Measurements from ENCODE around the gene LAT. TPM values are rescaled to one million over a fixed set of nuclear protein-coding genes. Genes with fewer than 3 reads are reported as not detected.

The LAT gene
- total RNA-seq, 1 experiment from 2014 or later: 3.3 TPM

DNA sequence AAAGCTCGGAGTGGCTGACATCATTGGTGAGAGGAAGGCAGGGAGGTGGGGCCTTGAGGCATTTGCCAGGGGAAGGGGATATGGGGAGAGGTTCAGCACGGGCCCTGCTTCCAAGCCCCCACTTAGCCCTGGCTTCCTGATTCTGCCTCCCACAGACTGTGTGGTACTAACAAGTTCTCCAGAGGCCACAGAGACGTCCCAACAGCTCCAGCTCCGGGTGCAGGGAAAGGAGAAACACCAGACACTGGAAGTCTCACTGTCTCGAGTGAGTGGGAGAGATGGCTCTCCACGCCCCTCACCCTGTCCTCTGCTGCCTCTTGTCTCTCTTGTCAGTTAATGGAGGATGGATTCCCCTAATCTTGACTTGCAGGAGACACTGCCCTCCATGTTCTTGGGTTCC is 26.0 kb upstream of the LAT start:
- intact Hi-C loops (cut with micrococcal nuclease): no loop called here
- H3K79me2 ChIP-seq (ENCODE audit: insufficient read depth, low read length): peaks cover 8% of the 10 kb centered on the region
- H3K27me3 ChIP-seq (ENCODE audit: insufficient read depth, low read length): no peaks in the 10 kb centered on the region
- H4K20me1 ChIP-seq (ENCODE audit: insufficient read depth): no peaks in the 10 kb centered on the region
- no peak overlapping the region for H2AFZ ChIP-seq (ENCODE audit: low read depth, low read length, poor library complexity, severe bottlenecking)
- ChIA-PET POLR2A (no interaction called here), RAD21 (ENCODE audit: low non-redundant PET in 1 of 2, low total read pairs in 2 of 2, uncharacterized antibody in 2 of 2, unreplicated experiment in 2 of 2) (no interaction called here), CTCF (no interaction called here)
- no peak overlapping the region for H3K9ac ChIP-seq (ENCODE audit: low read length)
- no peaks in the 10 kb centered on the region for H3K9me2 ChIP-seq (ENCODE audit: insufficient read depth)
- no peaks in the 10 kb centered on the region for H3K4me1 ChIP-seq (ENCODE audit: control insufficient read depth in 1 of 2, insufficient read depth in 2 of 2, low read length in 2 of 2)
- TF ChIP-seq, protein P1, sequence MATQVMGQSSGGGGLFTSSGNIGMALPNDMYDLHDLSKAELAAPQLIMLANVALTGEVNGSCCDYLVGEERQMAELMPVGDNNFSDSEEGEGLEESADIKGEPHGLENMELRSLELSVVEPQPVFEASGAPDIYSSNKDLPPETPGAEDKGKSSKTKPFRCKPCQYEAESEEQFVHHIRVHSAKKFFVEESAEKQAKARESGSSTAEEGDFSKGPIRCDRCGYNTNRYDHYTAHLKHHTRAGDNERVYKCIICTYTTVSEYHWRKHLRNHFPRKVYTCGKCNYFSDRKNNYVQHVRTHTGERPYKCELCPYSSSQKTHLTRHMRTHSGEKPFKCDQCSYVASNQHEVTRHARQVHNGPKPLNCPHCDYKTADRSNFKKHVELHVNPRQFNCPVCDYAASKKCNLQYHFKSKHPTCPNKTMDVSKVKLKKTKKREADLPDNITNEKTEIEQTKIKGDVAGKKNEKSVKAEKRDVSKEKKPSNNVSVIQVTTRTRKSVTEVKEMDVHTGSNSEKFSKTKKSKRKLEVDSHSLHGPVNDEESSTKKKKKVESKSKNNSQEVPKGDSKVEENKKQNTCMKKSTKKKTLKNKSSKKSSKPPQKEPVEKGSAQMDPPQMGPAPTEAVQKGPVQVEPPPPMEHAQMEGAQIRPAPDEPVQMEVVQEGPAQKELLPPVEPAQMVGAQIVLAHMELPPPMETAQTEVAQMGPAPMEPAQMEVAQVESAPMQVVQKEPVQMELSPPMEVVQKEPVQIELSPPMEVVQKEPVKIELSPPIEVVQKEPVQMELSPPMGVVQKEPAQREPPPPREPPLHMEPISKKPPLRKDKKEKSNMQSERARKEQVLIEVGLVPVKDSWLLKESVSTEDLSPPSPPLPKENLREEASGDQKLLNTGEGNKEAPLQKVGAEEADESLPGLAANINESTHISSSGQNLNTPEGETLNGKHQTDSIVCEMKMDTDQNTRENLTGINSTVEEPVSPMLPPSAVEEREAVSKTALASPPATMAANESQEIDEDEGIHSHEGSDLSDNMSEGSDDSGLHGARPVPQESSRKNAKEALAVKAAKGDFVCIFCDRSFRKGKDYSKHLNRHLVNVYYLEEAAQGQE (IDR thresholded peaks at IDR 0.05; ENCODE audit: low read depth): no peak
- no peak for TF ChIP-seq SP1 (IDR thresholded peaks at IDR 0.05; ENCODE audit: low read depth)
- no peak overlapping the region for H3K27ac ChIP-seq (ENCODE audit: low read depth, low read length)
- H3K36me3 ChIP-seq (ENCODE audit: control insufficient read depth in 1 of 2, insufficient read depth in 2 of 2, low read length in 2 of 2): peaks cover 44 to 53% of the 10 kb centered on the region in 2 experiments; a peak in 3 of 4 replicates
- ATAC-seq (no peak), DNase-seq (ENCODE audit: low read depth, low spot score) (no peak)
- H3K4me3 ChIP-seq (replicated peaks in 1 of 2; ENCODE audit: low read depth in 1 of 2, low read length in 2 of 2): no peak overlapping the region
- no TSS peak for BruUV-seq (replicated peaks)
- H3K4me2 ChIP-seq (ENCODE audit: low read length): no peak overlapping the region
- H3K9me3 ChIP-seq (ENCODE audit: control insufficient read depth in 1 of 2, insufficient read depth in 1 of 2, low read depth in 1 of 2, low read length in 2 of 2): no peaks in the 10 kb centered on the region

DNA sequence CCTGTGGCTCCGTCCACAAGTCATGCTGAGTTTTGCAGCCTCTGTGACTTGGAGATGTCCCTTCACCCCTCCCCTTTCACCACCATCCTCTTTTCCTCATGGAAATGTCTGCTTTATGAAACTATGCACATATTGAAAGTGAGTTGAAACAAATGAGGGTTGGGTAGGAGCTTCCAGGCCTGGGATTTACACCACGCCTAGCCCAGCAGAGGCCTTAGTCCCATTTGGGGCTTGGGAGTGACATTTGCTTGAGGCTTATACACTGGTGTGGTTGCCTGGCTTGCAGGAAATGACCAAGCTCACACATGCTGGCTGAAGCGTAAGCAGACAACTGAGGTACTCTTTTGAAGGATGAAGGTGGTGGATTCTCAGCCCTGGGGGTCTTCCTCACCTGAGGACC is 20.8 kb upstream of the LAT start:
- Histone ChIP-seq H4K20me1 (ENCODE audit: insufficient read depth) (no peaks in the 10 kb centered on the region), H3K4me2 (ENCODE audit: low read length) (no peak overlapping the region), H3K9me2 (ENCODE audit: insufficient read depth) (no peaks in the 10 kb centered on the region), H3K9ac (ENCODE audit: low read length) (no peak overlapping the region), H2AFZ (ENCODE audit: low read depth, low read length, poor library complexity, severe bottlenecking) (no peak overlapping the region), H3K9me3 (ENCODE audit: control insufficient read depth in 1 of 2, insufficient read depth in 1 of 2, low read depth in 1 of 2, low read length in 2 of 2) (no peaks in the 10 kb centered on the region), H3K4me1 (ENCODE audit: control insufficient read depth in 1 of 2, insufficient read depth in 2 of 2, low read length in 2 of 2) (no peaks in the 10 kb centered on the region), H3K36me3 (ENCODE audit: control insufficient read depth in 1 of 2, insufficient read depth in 2 of 2, low read length in 2 of 2) (peaks cover 24 to 43% of the 10 kb centered on the region in 2 experiments; a peak in 3 of 4 replicates), H3K27me3 (ENCODE audit: insufficient read depth, low read length) (no peaks in the 10 kb centered on the region), H3K79me2 (ENCODE audit: insufficient read depth, low read length) (no peaks in the 10 kb centered on the region), H3K27ac (ENCODE audit: low read depth, low read length) (no peak overlapping the region), H3K4me3 (replicated peaks in 1 of 2; ENCODE audit: low read depth in 1 of 2, low read length in 2 of 2) (no peak overlapping the region)
- POLR2A ChIA-PET: no interaction called here
- TF ChIP-seq, protein P2, sequence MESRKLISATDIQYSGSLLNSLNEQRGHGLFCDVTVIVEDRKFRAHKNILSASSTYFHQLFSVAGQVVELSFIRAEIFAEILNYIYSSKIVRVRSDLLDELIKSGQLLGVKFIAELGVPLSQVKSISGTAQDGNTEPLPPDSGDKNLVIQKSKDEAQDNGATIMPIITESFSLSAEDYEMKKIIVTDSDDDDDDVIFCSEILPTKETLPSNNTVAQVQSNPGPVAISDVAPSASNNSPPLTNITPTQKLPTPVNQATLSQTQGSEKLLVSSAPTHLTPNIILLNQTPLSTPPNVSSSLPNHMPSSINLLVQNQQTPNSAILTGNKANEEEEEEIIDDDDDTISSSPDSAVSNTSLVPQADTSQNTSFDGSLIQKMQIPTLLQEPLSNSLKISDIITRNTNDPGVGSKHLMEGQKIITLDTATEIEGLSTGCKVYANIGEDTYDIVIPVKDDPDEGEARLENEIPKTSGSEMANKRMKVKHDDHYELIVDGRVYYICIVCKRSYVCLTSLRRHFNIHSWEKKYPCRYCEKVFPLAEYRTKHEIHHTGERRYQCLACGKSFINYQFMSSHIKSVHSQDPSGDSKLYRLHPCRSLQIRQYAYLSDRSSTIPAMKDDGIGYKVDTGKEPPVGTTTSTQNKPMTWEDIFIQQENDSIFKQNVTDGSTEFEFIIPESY (IDR thresholded peaks at IDR 0.05; ENCODE audit: extremely low read depth, insufficient replicate concordance, low read length): no peak
- TF ChIP-seq ELF1 (IDR thresholded peaks at IDR 0.05; ENCODE audit: borderline replicate concordance, low read depth) (no peak), FOSL1 (IDR thresholded peaks at IDR 0.05; ENCODE audit: low read depth) (no peak), POLR2A (IDR thresholded peaks at IDR 0.05; ENCODE audit: borderline replicate concordance, extremely low read depth, insufficient read depth, insufficient read length) (no peak), TCF7L2 (IDR thresholded peaks at IDR 0.05; ENCODE audit: borderline replicate concordance, extremely low read depth, insufficient read depth, insufficient read length) (no peak), EZH2 (IDR thresholded peaks at IDR 0.05) (no peak)
- DNase-seq (ENCODE audit: low read depth, low spot score) (no peak), ATAC-seq (no peak)
- intact Hi-C loops (cut with micrococcal nuclease): no loop called here
- CTCF ChIA-PET: no interaction called here
- RAD21 ChIA-PET (ENCODE audit: low non-redundant PET in 1 of 2, low total read pairs in 2 of 2, uncharacterized antibody in 2 of 2, unreplicated experiment in 2 of 2): no interaction called here
- BruUV-seq (replicated peaks): no TSS peak

Measured in HCT116 (cell line).